ENCODE data around the gene SULT2A1.

- TF ChIP-seq CTCF (conservative IDR thresholded peaks at IDR 0.05; ENCODE audit: low read length) = no peak
- no peak for TF ChIP-seq EZH2phosphoT487 (IDR thresholded peaks at IDR 0.05; ENCODE audit: borderline replicate concordance)
Observed at GRCh38 chr19:47895165-47895782, 9.2 kb upstream of the SULT2A1 start.
